BE2C (cell line): ENCODE results near the gene DEPDC5.

ENCODE experiments used
- DNase-seq: peaks from one replicate; pipeline ENCODE4 v3.0.0-alpha.2; 2020
- H3K27me3 ChIP-seq: fragments of 250-450 bp; sonication (Bioruptor Pico); 2 replicates; pipeline ENCODE4 v1.5.1; 2020; ENCODE audit warnings: mild to moderate bottlenecking
- H3K36me3 ChIP-seq: fragments of 250-450 bp; sonication (Bioruptor Pico); 2 replicates; pipeline ENCODE4 v1.5.1; 2020; ENCODE audit warnings: mild to moderate bottlenecking
- H3K4me1 ChIP-seq: fragments of 250-450 bp; sonication (Bioruptor Pico); 2 replicates; pipeline ENCODE4 v1.5.1; 2020
- H3K4me3 ChIP-seq: 2 replicates; pipeline ENCODE4 v1.5.1; 2011; ENCODE audit warnings: low read depth, low read length
- H3K9me3 ChIP-seq: fragments of 250-450 bp; sonication (Bioruptor Pico); 2 replicates; pipeline ENCODE4 v1.5.1; 2020
- TF ChIP-seq, protein P1 (sequence below): IDR thresholded peaks from 2 replicates; pipeline ENCODE4 v1.5.1; 2012; ENCODE audit warnings: mild to moderate bottlenecking, low read depth, low read length

Gene DEPDC5

DNA sequence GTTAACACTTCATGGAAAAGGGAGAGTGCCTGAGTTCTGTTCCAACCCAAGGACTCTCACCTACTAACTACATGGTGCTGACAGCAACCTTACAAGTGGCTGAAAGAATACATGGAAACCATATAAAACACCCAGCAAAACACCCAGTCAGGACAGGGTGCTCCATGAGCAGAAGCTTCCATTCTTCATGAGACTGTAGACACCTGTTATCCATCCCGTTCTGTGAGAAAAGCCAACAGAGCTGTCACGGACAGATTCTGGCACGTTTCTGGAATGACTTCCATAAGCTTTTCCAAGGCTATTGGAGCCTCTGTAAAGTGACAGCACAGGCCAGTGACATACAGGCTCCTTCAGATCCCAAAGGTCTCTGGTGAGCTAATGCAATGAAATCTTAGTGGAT, 27.1 kb upstream of the DEPDC5 start:
- no peaks in the 10 kb centered on the region for H3K27me3 ChIP-seq
- no peak overlapping the region for H3K4me3 ChIP-seq
- H3K9me3 ChIP-seq = no peaks in the 10 kb centered on the region
- peaks cover 14% of the 10 kb centered on the region for H3K36me3 ChIP-seq
- TF ChIP-seq, protein P1, sequence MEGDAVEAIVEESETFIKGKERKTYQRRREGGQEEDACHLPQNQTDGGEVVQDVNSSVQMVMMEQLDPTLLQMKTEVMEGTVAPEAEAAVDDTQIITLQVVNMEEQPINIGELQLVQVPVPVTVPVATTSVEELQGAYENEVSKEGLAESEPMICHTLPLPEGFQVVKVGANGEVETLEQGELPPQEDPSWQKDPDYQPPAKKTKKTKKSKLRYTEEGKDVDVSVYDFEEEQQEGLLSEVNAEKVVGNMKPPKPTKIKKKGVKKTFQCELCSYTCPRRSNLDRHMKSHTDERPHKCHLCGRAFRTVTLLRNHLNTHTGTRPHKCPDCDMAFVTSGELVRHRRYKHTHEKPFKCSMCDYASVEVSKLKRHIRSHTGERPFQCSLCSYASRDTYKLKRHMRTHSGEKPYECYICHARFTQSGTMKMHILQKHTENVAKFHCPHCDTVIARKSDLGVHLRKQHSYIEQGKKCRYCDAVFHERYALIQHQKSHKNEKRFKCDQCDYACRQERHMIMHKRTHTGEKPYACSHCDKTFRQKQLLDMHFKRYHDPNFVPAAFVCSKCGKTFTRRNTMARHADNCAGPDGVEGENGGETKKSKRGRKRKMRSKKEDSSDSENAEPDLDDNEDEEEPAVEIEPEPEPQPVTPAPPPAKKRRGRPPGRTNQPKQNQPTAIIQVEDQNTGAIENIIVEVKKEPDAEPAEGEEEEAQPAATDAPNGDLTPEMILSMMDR = no peak
- no peak for DNase-seq
- no peaks in the 10 kb centered on the region for H3K4me1 ChIP-seq

DNA sequence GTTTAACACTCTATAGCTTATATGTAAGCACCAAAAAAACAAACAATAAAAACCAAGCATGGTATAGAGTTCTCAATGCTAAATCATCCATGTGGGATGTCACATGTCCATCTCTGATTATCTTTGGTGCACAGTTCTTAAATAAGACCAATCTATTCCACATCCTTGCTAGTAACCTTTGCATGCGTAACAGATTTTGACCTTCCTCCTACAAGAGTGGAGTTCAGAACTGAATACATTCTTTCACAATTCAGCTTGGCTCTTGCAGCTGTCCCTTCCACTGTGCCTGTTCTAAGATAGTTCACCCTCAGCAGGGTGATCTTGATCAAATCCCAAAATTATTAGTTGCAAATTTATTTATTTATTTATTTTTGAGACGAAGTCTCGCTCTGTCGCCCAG, 25.0 kb upstream of the DEPDC5 start:
- H3K4me3 ChIP-seq = no peak overlapping the region
- H3K36me3 ChIP-seq = peaks cover 15% of the 10 kb centered on the region
- TF ChIP-seq, protein P1 = no peak
- no peaks in the 10 kb centered on the region for H3K9me3 ChIP-seq
- H3K27me3 ChIP-seq = no peaks in the 10 kb centered on the region
- H3K4me1 ChIP-seq = no peaks in the 10 kb centered on the region
- no peak for DNase-seq

DNA sequence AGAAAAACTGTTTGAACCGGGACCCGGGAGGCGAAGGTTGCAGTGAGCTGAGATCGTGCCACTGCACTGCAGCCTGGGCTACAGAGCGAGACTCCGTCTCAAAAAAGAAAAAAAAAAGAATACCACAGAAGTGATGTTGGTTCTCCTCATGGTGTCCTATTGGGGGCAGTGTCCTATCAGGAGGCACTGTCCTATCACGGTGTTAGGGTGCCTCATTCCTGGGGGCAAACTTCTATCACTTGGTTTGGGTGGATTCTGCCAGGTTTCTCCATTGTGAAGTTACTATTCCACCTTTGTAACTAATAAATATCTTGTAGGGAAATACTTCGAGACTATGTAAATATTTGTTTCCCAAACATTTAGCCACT, 23.5 kb upstream of the DEPDC5 start:
- Histone ChIP-seq H3K27me3 (no peaks in the 10 kb centered on the region), H3K9me3 (no peaks in the 10 kb centered on the region), H3K4me1 (peaks cover 3% of the 10 kb centered on the region), H3K4me3 (no peak overlapping the region), H3K36me3 (peaks cover 14% of the 10 kb centered on the region)
- no peak for DNase-seq
- TF ChIP-seq, protein P1 = peak; percentile 36; the same call in 1 of the 2 replicates

DNA sequence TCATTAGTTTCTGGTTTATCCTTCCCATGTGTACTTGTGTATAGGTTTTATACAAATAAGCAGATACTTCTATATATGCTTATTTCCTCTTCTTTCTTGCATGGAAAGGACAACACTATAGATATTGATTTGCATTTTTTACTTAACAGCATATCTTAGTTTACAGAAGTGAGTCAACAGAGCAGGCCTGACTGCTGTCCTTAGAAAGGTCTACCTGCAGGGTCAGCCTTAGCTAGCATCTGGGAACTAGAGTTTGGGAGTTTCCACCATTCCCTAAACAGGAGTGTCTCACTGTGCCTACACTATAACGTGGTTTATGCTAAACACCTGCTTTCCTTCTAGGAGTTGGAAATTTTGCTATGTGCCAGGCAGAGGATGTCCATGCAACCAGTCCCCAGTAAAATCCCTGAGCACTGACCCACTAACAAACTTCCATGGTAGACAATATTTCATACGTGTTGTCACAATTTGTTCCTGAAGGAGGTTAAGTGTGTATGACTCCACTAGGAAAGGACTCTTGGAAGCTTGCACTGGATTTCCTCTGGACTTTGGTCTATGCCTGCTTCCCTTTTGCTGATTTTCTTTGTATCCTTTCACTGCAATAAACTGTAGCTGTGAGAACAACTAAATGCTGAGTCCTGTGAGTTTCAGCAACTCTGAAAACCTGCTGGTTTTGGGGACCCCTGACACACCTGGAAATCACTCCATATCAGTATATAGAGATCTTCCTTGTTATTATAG, 21.6 kb upstream of the DEPDC5 start:
- TF ChIP-seq, protein P1 = no peak
- H3K4me1 ChIP-seq = peaks cover 3% of the 10 kb centered on the region
- H3K4me3 ChIP-seq = no peak overlapping the region
- H3K27me3 ChIP-seq = no peaks in the 10 kb centered on the region
- no peaks in the 10 kb centered on the region for H3K9me3 ChIP-seq
- peaks cover 12% of the 10 kb centered on the region for H3K36me3 ChIP-seq
- DNase-seq = no peak

DNA sequence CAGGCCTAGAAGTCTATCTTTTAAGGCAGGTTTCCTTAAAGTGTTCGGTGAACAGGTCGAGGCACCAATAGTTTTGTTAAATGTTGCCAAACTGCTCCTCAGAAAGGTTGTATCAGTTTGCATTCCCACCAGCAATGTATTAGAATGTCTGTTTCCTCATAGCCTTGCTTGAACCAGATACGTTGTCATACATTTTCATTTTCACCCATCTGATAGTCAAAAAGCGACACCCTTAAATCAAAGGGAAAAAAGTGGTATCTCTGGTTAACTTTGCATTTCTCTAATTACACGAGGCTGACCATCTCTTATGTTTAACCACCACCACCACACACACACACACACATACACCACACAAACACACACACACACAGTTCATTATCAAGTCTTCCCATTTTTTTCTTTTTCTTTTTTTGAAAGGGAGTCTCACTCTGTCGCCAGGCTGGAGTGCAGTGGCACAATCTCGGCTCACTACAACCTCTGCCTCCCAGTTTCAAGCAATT, 20.2 kb upstream of the DEPDC5 start:
- no peak overlapping the region for H3K4me3 ChIP-seq
- DNase-seq = no peak
- TF ChIP-seq, protein P1 = no peak
- H3K27me3 ChIP-seq = no peaks in the 10 kb centered on the region
- no peaks in the 10 kb centered on the region for H3K9me3 ChIP-seq
- peaks cover 3% of the 10 kb centered on the region for H3K4me1 ChIP-seq
- peaks cover 19% of the 10 kb centered on the region for H3K36me3 ChIP-seq

DNA sequence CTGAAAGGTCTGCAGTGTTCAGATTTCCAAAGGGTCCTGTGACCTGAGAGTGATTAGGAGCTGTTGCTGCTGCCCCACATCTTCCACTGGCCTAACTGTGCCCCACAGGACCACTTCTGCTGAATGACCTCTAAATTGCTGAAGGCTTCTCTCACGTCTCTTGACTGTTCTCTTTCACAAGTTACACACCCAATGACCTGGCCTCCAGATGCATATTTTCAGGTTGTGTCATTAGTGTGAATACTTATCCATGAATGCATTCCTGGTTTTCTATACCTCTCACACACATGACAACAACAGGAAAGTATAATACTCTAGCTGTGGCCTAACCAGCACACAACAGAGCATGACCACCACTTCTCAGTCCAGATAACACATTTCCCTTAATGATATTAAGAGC, 19.3 kb upstream of the DEPDC5 start:
- TF ChIP-seq, protein P1 = no peak
- no peak overlapping the region for H3K4me3 ChIP-seq
- H3K4me1 ChIP-seq = peaks cover 3% of the 10 kb centered on the region
- DNase-seq = no peak
- H3K27me3 ChIP-seq = no peaks in the 10 kb centered on the region
- no peaks in the 10 kb centered on the region for H3K9me3 ChIP-seq
- H3K36me3 ChIP-seq = peaks cover 20% of the 10 kb centered on the region
